NCI-H748 treated with DMSO at 0.1 percent for 48 hours (cell line): Measurements from ENCODE around the gene EIF6.
"Not testable (repeated sequence)": the region's sequence is repeated elsewhere in the genome, so short reads cannot be mapped to it uniquely, and the experiment has no call there.

ENCODE experiments used
- DNase-seq: peaks from one replicate; lab custom pipeline; 2025; lab: John Stamatoyannopoulos, UW

EIF6 gene

DNA sequence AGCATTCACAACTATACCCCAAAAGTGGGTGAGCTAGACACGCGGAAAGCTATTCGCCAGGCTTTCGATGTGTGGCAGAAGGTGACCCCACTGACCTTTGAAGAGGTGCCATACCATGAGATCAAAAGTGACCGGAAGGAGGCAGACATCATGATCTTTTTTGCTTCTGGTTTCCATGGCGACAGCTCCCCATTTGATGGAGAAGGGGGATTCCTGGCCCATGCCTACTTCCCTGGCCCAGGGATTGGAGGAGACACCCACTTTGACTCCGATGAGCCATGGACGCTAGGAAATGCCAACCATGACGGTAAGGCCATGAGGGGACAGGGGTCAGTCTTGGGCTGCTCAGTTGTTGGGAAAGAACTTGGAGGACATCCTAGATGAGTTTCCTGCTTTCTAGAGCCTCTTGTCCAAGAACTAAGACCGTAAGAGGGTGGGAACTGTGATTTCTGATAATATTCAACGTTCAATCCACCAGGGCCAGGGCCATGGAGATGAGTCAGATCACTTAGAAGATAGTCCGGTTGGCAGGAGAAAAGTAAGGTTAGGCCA, 30.0 kb downstream of the EIF6 start:
- DNase-seq, result no peak

DNA sequence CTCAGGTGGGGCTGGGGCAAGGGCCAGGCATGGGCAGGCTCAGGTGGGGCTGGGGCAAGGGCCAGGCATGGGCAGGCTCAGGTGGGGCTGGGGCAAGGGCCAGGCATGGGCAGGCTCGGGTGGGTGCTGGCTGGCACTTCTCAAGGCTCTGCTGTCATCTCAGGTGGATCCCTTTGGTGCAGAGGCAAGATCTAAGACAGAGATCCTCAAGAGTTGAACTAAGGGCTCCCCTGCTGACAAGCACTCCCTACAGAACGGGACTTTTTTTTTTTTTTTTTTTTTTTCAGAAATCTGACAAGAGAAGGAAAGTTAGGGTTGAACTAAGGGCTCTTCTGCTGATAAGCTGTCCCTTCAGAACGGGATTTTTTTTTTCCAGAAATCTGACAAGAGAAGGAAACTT, 31.6 kb downstream of the EIF6 start:
- DNase-seq, result no peak

GRCh38 chr20:35252598-35252997, 32.0 kb downstream of the EIF6 start:
- not testable (repeated sequence) for DNase-seq

DNA sequence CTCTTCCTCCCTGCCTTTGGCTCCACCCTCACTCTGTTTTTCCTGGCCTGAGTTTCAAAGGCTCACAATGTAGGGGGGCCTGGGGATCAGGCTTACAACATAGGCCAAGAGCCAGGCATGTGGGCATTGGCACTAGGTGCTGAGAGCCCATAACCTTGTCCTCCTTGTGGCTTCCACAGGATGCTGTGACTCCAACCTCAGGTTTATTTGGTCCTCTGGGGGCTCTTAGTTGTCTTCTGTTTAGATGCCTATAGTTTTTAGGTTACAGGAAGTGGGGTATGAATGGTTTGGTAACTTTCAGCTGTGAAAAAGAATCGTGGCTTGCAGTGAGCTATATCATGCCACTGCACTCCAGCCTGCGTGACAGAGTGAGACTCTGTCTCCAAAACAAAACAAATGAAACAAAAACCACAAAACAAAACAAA, 32.5 kb downstream of the EIF6 start:
- DNase-seq, result no peak

- no peak for DNase-seq
Observed at GRCh38 chr20:35251613-35251940, 33.0 kb downstream of the EIF6 start.

DNA sequence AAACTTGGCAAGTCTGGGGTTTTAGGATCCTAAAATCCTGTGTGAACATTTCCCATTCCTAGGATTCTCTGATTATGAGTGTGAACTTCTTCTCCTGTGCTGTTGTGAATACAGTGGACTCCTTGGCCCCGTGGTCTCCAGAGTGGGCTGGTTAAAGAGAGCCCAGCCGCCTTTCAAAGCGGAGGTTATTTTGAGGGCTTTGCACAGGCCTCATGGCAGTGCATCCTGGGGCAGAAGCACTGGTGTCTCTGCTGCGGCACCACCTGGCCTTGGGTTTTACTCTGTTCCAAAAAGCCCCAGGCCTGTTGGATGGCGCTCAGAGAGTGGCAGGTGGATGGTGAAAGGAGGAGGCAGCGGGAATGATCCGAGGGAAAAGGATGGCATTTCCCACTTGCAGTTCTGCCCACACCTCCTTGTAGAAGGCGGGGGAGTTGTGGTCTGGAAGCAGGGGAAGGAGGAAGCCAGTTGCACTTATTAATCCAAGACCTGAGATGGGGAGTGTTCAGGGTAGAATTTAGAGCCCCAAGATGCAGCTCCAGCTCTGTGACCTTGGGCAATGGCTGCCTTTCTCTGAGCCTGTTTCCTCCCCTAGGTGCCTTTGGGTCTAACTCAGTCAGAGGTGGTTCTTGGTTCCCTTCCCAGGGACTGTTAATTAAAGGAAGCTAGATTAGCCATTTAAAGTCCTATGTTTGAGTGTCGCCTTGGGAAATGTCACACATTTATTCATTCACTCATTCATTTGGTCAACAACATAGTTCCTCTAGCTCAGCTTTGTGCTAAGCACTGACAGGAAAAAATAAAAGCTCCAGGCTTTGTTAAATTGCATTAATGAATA, 35.7 kb downstream of the EIF6 start:
- no peak for DNase-seq

GRCh38 chr20:35246723-35247122, 37.8 kb downstream of the EIF6 start:
- no peak for DNase-seq

- no peak for DNase-seq
Observed at GRCh38 chr20:35243986-35244385, 40.6 kb downstream of the EIF6 start.

GRCh38 chr20:35243317-35243716, 41.3 kb downstream of the EIF6 start:
- DNase-seq, result no peak

DNA sequence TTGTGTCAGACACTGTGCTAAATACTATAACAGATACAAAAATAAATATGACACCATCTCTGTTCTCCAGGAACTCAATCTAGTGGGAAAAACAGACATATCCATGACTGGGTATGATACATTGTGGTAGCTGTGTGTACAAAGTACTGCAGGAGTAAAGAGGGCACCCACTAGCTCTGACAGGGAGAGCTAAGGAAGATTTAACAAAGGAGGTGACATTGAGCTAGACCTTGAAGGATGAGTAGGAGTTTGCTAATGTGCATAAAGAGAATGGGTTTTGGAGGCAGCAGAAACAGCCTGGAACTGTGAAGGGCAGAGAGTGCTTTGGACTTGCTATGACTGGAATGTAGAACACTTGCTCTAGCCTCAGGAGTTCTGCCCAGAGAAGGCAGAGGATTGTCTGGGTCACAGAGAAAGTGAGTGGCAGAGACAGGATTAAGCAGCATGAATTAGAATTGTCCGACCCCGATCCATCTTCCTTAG, 43.7 kb downstream of the EIF6 start:
- no peak for DNase-seq

GRCh38 chr20:35240083-35240810, 44.3 kb downstream of the EIF6 start:
- DNase-seq, result no peak

DNA sequence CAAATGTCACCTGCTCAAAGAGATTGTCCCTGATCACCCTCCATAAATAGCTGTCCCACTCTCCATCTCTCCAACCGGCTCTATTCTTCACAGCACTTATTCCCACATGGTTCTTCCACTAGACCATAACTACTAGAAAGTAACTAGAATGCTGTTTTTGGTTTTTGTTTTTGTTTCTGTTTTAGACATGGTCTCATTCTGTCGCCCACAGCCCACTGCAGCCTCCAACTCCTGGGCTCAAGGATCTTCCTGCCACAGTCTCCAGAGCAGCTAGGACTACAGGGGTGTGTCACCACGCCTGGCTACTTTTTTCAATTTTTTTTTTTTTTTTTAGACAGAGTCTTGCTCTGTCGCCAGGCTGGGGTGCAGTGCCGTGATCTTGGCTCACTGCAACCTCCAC, 45.8 kb downstream of the EIF6 start:
- no peak for DNase-seq

DNA sequence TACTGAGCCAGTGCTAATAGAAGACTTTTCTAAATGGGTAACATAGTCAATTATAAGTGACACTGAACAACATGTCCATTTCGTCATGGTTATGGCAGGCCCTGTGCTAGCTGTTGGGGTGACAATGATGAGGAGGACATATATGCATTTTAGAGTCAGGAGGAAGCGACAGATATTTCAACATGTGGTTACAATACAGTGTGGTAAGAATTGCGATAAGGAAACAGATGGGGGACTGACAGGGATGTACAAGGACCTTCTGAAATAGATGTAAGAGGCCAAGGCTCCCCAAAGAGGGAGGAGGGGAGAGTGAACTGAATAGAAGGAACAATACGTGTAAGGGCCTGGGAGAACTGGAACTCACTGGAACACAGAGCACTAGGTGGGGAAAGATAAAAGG, 46.4 kb downstream of the EIF6 start:
- DNase-seq, result no peak

DNA sequence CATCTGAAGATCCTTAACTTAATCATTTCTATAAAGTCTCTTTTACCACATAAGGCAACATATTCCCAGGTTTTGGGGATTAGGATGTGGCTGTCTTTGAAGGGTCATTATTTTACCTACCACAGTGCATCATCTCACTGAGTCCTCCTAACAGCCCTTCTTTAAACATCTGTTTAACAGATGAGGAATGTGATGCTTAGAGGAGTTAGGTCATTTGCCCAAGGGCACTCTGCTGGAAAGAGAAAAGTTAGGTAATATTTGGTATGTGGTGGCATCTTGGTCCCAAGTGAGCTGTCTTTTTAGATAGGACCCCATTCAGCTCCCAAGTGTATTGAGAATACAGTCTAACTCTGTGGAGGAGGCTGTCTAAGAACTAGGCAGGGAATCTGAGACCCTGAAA, 47.1 kb downstream of the EIF6 start:
- DNase-seq, result no peak

GRCh38 chr20:35235881-35236280, 48.7 kb downstream of the EIF6 start:
- no peak for DNase-seq

DNA sequence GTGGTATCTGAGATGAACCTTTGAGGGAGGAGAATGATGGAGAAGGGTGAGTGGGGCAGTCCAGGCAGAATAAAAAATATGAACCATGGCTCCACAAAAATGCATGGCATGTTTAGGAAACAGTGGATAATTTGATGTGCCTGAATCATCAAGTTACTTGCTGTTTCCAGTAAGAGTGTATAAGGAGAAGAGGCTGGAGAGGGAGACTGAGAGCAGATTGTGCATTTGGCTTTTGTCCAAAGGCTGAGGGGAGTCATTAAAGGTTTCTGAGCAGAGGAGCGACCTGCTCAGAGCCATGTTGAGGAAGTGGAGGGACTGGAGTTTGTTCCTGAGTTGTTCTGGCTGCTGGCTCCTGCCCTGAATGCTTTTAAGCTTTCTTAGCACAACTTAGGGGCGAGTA, 52.0 kb downstream of the EIF6 start:
- DNase-seq, result no peak
